Fibroblast of lung (primary cell): ENCODE data around the gene SLC35G1. TPM values are rescaled to one million over a fixed set of nuclear protein-coding genes. Genes with fewer than 3 reads are reported as not detected.

Experiments used
- DNase-seq, 2 donors: peaks; one replicate each; pipeline versions ENCODE4 v3.0.0 to v3.0.0-alpha.2; 2010; ENCODE audit warnings: low read depth in 2 of 2
- H2AFZ ChIP-seq: 2 replicates; pipeline ENCODE4 v1.5.1; 2012; ENCODE audit warnings: low read length, control low read depth, inconsistent platforms
- H3K27ac ChIP-seq: 2 replicates; pipeline ENCODE4 v1.5.1; 2011; ENCODE audit warnings: low read length, control low read depth; ENCODE audit not compliant: insufficient read depth
- H3K27me3 ChIP-seq: 2 replicates; pipeline ENCODE4 v1.5.1; 2011; ENCODE audit warnings: mild to moderate bottlenecking, low read length; ENCODE audit not compliant: control insufficient read depth, insufficient read depth
- H3K36me3 ChIP-seq: 2 replicates; pipeline ENCODE4 v1.5.1; 2011; ENCODE audit warnings: low read length; ENCODE audit not compliant: control insufficient read depth, insufficient read depth
- H3K4me1 ChIP-seq: 2 replicates; pipeline ENCODE4 v1.5.1; 2011; ENCODE audit warnings: low read length; ENCODE audit not compliant: control insufficient read depth, insufficient read depth; ENCODE audit errors: extremely low read depth
- H3K4me2 ChIP-seq: 2 replicates; pipeline ENCODE4 v1.5.1; 2011; ENCODE audit warnings: low read length, control low read depth; ENCODE audit not compliant: insufficient read depth; ENCODE audit errors: extremely low read depth
- H3K4me3 ChIP-seq, 4 experiments: fragments of 200-600 bp in 1 of 4; sonication (generic) in 1 of 4; replicated peaks in 1 of 4; 2 replicates each; pipeline ENCODE4 v1.5.1; 2011 to 2016; ENCODE audit warnings: low read length in 4 of 4, low read depth in 3 of 4, mild to moderate bottlenecking in 3 of 4, control low read depth in 2 of 4, inconsistent platforms in 1 of 4, mixed read lengths in 1 of 4; ENCODE audit not compliant: insufficient read depth in 1 of 4; ENCODE audit errors: control extremely low read depth in 1 of 4
- H3K79me2 ChIP-seq: 2 replicates; pipeline ENCODE4 v1.5.1; 2012; ENCODE audit warnings: mild to moderate bottlenecking, low read length, inconsistent platforms; ENCODE audit not compliant: control insufficient read depth, insufficient read depth
- H3K9ac ChIP-seq: 2 replicates; pipeline ENCODE4 v1.5.1; 2011; ENCODE audit warnings: mild to moderate bottlenecking, low read length, control low read depth; ENCODE audit not compliant: insufficient read depth
- H3K9me3 ChIP-seq: 2 replicates; pipeline ENCODE4 v1.5.1; 2012; ENCODE audit warnings: low read depth, low read length; ENCODE audit not compliant: control insufficient read depth, insufficient read depth
- H4K20me1 ChIP-seq: 2 replicates; pipeline ENCODE4 v1.5.1; 2011; ENCODE audit warnings: low read length; ENCODE audit not compliant: control insufficient read depth, insufficient read depth; ENCODE audit errors: extremely low read depth
- EZH2 ChIP-seq: IDR thresholded peaks from 2 replicates; pipeline ENCODE4 v1.5.1; 2012; ENCODE audit warnings: low read length, control low read depth, mild to moderate bottlenecking; ENCODE audit errors: missing control alignments
- polyA plus RNA-seq, 2 donors: library from polyadenylated mRNA; depleted of rRNA in 1 of 2; stranded (reverse) in 1 of 2; unstranded in 1 of 2; fragments of >200 nt; gene quantifications; 2 replicates each; pipeline ENCODE4 v1.2.1, GENCODE V29; 2011 to 2012; ENCODE audit warnings: missing spikeins in 1 of 2
- total RNA-seq: library from RNA; depleted of rRNA; stranded (reverse); fragments of >200 nt; gene quantifications from 2 replicates; pipeline ENCODE4 v1.2.1, GENCODE V29; 2014
- TF ChIP-seq, protein P1 (sequence below), 2 donors: IDR thresholded peaks in 1 of 2; conservative IDR thresholded peaks in 1 of 2; 1 replicate in 1 of 2; 2 replicates in 1 of 2; pipeline ENCODE4 v1.5.1; 2011 to 2012; ENCODE audit warnings: low read length in 2 of 2, control low read depth in 1 of 2, inconsistent platforms in 1 of 2, low read depth in 1 of 2, mild to moderate bottlenecking in 1 of 2

Gene SLC35G1
- total and polyA plus RNA-seq, 2 donors (not counting 1 experiment from before 2014, with no cell fraction given): 4.0 to 8.1 TPM

DNA sequence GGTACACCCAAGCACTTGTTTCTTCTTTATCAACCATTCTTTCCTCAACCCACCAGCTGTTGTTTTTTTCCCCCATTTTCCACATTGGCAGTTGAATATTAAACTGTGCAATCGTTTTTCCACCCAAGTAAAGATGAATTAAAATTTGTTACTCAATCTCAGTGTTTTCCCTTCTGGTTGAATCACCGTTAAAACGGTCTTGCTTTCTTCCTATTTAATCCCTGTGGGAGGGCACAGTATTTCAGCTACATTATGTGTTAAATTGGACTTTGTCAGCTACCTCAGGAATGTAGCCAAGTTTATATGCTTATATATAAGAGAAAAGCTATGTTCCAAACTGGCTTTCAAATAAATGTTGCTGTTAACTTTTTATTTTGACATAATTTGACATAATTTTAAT is 19.9 kb downstream of the SLC35G1 start:
- Histone ChIP-seq H3K36me3 (no peaks in the 10 kb centered on the region), H3K27ac (no peak overlapping the region), H3K27me3 (no peaks in the 10 kb centered on the region), H4K20me1 (no peaks in the 10 kb centered on the region), H3K4me1 (no peaks in the 10 kb centered on the region), H3K4me3 (no peak overlapping the region), H3K9me3 (no peaks in the 10 kb centered on the region), H2AFZ (no peak overlapping the region), H3K4me2 (no peak overlapping the region), H3K79me2 (no peaks in the 10 kb centered on the region), H3K9ac (no peak overlapping the region)
- no peak for TF ChIP-seq EZH2
- TF ChIP-seq, protein P1, sequence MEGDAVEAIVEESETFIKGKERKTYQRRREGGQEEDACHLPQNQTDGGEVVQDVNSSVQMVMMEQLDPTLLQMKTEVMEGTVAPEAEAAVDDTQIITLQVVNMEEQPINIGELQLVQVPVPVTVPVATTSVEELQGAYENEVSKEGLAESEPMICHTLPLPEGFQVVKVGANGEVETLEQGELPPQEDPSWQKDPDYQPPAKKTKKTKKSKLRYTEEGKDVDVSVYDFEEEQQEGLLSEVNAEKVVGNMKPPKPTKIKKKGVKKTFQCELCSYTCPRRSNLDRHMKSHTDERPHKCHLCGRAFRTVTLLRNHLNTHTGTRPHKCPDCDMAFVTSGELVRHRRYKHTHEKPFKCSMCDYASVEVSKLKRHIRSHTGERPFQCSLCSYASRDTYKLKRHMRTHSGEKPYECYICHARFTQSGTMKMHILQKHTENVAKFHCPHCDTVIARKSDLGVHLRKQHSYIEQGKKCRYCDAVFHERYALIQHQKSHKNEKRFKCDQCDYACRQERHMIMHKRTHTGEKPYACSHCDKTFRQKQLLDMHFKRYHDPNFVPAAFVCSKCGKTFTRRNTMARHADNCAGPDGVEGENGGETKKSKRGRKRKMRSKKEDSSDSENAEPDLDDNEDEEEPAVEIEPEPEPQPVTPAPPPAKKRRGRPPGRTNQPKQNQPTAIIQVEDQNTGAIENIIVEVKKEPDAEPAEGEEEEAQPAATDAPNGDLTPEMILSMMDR (conservative IDR thresholded peaks at IDR 0.05 in 1 of 2, IDR thresholded peaks at IDR 0.05 in 1 of 2; ENCODE audit: low read depth in 1 of 2, low read length in 2 of 2): no peak
- no peak for DNase-seq

DNA sequence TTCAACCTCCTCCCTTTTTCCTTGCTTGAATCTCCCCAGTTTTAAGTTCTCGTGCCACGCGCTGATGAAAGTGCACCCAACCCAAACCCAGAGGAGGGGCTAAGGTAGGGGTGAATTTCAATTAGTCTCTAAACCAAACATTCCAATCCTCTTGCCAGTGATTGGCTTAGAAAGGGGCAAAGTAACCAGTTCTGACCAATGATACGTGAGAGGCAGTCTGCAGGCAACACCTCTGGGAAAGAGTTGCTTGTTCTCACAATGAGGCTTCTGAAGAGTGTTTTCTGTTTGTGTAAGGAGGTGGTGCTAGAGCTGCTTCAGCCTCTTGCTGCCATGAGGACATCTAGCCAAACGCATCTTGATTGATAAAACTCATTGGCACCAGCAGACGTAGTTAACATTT is 21.8 kb downstream of the SLC35G1 start:
- no peak for DNase-seq

DNA sequence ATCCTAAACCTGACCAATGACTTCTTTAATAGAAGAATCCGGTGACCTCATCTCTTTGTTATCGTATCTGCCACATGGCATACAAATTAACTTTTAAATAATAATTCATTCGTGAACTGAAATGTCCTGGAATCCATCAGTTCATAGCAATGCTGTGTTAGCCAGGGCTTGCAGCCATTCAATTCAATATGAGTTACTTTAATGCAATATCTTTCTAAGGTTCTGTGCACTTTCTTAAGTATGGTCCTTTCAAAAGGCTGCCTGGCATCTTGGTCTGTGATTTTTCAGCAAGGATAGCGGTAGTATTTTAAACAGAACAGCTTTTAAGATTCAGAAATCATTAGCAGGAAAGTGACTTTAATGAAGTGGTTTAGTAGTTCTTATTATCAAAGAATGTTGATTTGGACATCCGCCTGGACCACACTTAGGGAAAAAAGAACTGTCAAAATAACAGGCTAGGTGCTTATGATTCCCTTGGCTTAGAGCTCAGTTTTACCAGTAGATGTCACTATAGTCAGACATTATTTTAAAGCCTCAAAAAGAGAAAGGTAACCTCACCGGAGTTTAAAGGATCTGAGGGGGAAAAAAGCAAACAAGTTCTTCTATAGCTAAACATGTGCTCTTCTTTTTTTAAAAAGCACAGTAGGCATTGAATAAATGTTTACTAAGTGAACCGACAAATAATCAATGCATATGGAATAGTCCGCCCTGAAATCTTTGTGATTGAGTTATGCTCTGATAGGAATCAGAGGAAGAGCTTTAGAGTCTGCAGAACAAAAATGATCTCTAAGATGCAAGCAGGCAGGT is 22.7 kb downstream of the SLC35G1 start:
- H3K4me3 ChIP-seq: no peak overlapping the region

More for the DNA sequence above, 21.8 kb downstream of the SLC35G1 start:
- H3K4me2 ChIP-seq: no peak overlapping the region
- H3K9ac ChIP-seq: no peak overlapping the region
- no peaks in the 10 kb centered on the region for H3K36me3 ChIP-seq
- H2AFZ ChIP-seq: no peak overlapping the region
- H3K27ac ChIP-seq: no peak overlapping the region
- H3K4me3 ChIP-seq: no peak overlapping the region
- no peaks in the 10 kb centered on the region for H3K9me3 ChIP-seq
- TF ChIP-seq, protein P1 (conservative IDR thresholded peaks at IDR 0.05 in 1 of 2, IDR thresholded peaks at IDR 0.05 in 1 of 2; ENCODE audit: low read depth in 1 of 2, low read length in 2 of 2): no peak
- TF ChIP-seq EZH2: no peak
- no peaks in the 10 kb centered on the region for H4K20me1 ChIP-seq
- no peaks in the 10 kb centered on the region for H3K4me1 ChIP-seq
- no peaks in the 10 kb centered on the region for H3K27me3 ChIP-seq
- no peaks in the 10 kb centered on the region for H3K79me2 ChIP-seq

More for the DNA sequence above, 22.7 kb downstream of the SLC35G1 start:
- no peak overlapping the region for H3K9ac ChIP-seq
- no peak overlapping the region for H3K27ac ChIP-seq
- H4K20me1 ChIP-seq: no peaks in the 10 kb centered on the region
- no peaks in the 10 kb centered on the region for H3K9me3 ChIP-seq
- no peaks in the 10 kb centered on the region for H3K79me2 ChIP-seq
- no peaks in the 10 kb centered on the region for H3K27me3 ChIP-seq
- H3K4me1 ChIP-seq: no peaks in the 10 kb centered on the region
- H3K4me2 ChIP-seq: peak overlapping the region; percentile 17
- TF ChIP-seq, protein P1 (conservative IDR thresholded peaks at IDR 0.05 in 1 of 2, IDR thresholded peaks at IDR 0.05 in 1 of 2; ENCODE audit: low read depth in 1 of 2, low read length in 2 of 2): peak; percentile 52 to 63
- TF ChIP-seq EZH2: no peak
- peak; percentile 43 to 61 for DNase-seq
- no peaks in the 10 kb centered on the region for H3K36me3 ChIP-seq
- H2AFZ ChIP-seq: no peak overlapping the region
